Lower lobe of right lung (tissue), 2 donors: ENCODE data around the gene KAT6B. TPM values are rescaled to one million over a fixed set of nuclear protein-coding genes. Genes with fewer than 3 reads are reported as not detected.
A peak's percentile ranks its signal among the peaks of the same experiment; 100 is the strongest.

Experiments
- ATAC-seq, 2 donors: fragments of 200-7000 bp; cut with Tn5 transposase; one replicate each; pipeline ENCODE4 v1.9.1; 2020 to 2022; ENCODE audit warnings: mild to moderate bottlenecking in 2 of 2, moderate library complexity in 2 of 2
- DNase-seq: peaks from one replicate; pipeline ENCODE4 v3.0.0-alpha.2; 2020
- H3K27ac ChIP-seq: fragments of 200-600 bp; one replicate; pipeline ENCODE4 v1.8.0; 2022
- H3K27me3 ChIP-seq: fragments of 200-600 bp; one replicate; pipeline ENCODE4 v1.8.0; 2022; ENCODE audit warnings: low read depth
- H3K36me3 ChIP-seq: fragments of 200-600 bp; one replicate; pipeline ENCODE4 v1.8.0; 2022; ENCODE audit warnings: mild to moderate bottlenecking
- H3K4me1 ChIP-seq: fragments of 200-600 bp; one replicate; pipeline ENCODE4 v1.8.0; 2022
- H3K4me3 ChIP-seq: fragments of 200-600 bp; one replicate; pipeline ENCODE4 v1.8.0; 2022; ENCODE audit warnings: mild to moderate bottlenecking
- H3K9me3 ChIP-seq: fragments of 200-600 bp; one replicate; pipeline ENCODE4 v1.8.0; 2022
- CTCF ChIP-seq: fragments of 200-600 bp; IDR thresholded peaks from one replicate; pipeline ENCODE4 v1.8.0; 2022; ENCODE audit warnings: antibody characterized with exemption, mild to moderate bottlenecking
- intact Hi-C: fragments of 100-400 bp; cut with DNase I; formaldehyde crosslinking; loops from one replicate; pipeline ENCODE4 v1.11.0; 2022
- total RNA-seq: library from RNA; stranded (reverse); fragmentation: NEBNext Ultra II Directional; extraction: Animal tissue kit (Norgen Biotek cat#: 25700); gene quantifications from one replicate; pipeline ENCODE4 v1.2.1, GENCODE V29; 2021
- donor health status: DM: no; HTN: yes; CAD: no; lungs with severe emphysema.

Gene KAT6B
- total RNA-seq, 1 donor from 2014 or later: 46.3 TPM

GRCh38 chr10:74841265-74841973 lies 15.0 kb downstream of the KAT6B start:
- Histone ChIP-seq H3K36me3 (peaks cover 21% of the 10 kb centered on the region), H3K9me3 (no peaks in the 10 kb centered on the region), H3K27me3 (no peaks in the 10 kb centered on the region), H3K27ac (no peak overlapping the region), H3K4me1 (peaks cover 59% of the 10 kb centered on the region), H3K4me3 (no peak overlapping the region)
- intact Hi-C loops: no loop called here
- DNase-seq: no peak
- TF ChIP-seq CTCF: no peak
- ATAC-seq: peak in 1 of 2 donors; percentile 51

- peaks cover 53% of the 10 kb centered on the region for H3K4me1 ChIP-seq
- no peak overlapping the region for H3K4me3 ChIP-seq
- no peaks in the 10 kb centered on the region for H3K27me3 ChIP-seq
- intact Hi-C loops: no loop called here
- DNase-seq: no peak
- TF ChIP-seq CTCF: no peak
- ATAC-seq: no peak
- H3K9me3 ChIP-seq: no peaks in the 10 kb centered on the region
- peaks cover 21% of the 10 kb centered on the region for H3K36me3 ChIP-seq
- peak overlapping the region; percentile 9 for H3K27ac ChIP-seq
Measured at GRCh38 chr10:74842301-74842954, 16.0 kb downstream of the KAT6B start.

- no peaks in the 10 kb centered on the region for H3K27me3 ChIP-seq
- TF ChIP-seq CTCF: no peak
- H3K36me3 ChIP-seq: peaks cover 21% of the 10 kb centered on the region
- intact Hi-C loops: no loop called here
- no peak overlapping the region for H3K4me3 ChIP-seq
- no peaks in the 10 kb centered on the region for H3K9me3 ChIP-seq
- ATAC-seq: no peak
- no peak for DNase-seq
- H3K27ac ChIP-seq: no peak overlapping the region
- peaks cover 32% of the 10 kb centered on the region for H3K4me1 ChIP-seq
Measured at GRCh38 chr10:74846958-74847357, 20.6 kb downstream of the KAT6B start.

- DNase-seq: no peak
Measured at GRCh38 chr10:74851831-74852230, 25.4 kb downstream of the KAT6B start.

GRCh38 chr10:74852381-74852780 lies 26.0 kb downstream of the KAT6B start:
- intact Hi-C loops: no loop called here
- H3K4me3 ChIP-seq: no peak overlapping the region
- ATAC-seq: no peak
- no peaks in the 10 kb centered on the region for H3K9me3 ChIP-seq
- no peak for TF ChIP-seq CTCF
- DNase-seq: no peak
- H3K4me1 ChIP-seq: peaks cover 44% of the 10 kb centered on the region
- H3K36me3 ChIP-seq: no peaks in the 10 kb centered on the region
- no peaks in the 10 kb centered on the region for H3K27me3 ChIP-seq
- H3K27ac ChIP-seq: no peak overlapping the region

More at GRCh38 chr10:74851831-74852230, 25.4 kb downstream of the KAT6B start:
- intact Hi-C loops: no loop called here
- TF ChIP-seq CTCF: no peak
- Histone ChIP-seq H3K27me3 (no peaks in the 10 kb centered on the region), H3K4me3 (no peak overlapping the region), H3K9me3 (no peaks in the 10 kb centered on the region), H3K27ac (no peak overlapping the region), H3K36me3 (no peaks in the 10 kb centered on the region), H3K4me1 (peaks cover 44% of the 10 kb centered on the region)
- no peak for ATAC-seq
